ENCODE data around the gene FLNC. TPM values are rescaled to one million over a fixed set of nuclear protein-coding genes. Genes with fewer than 3 reads are reported as not detected.

The FLNC gene
- total RNA-seq, 1 donor from 2014 or later = 131 TPM

- DNase-seq (ENCODE audit: extremely low read depth, low read depth, low spot score) = no peak
These were observed 76.0 kb downstream of the FLNC start for GRCh38 chr7:128906001-128906765.

GRCh38 chr7:128906766-128907559 is 76.8 kb downstream of the FLNC start:
- DNase-seq (ENCODE audit: extremely low read depth, low read depth, low spot score) = no peak

Other genes starting within 250 kb of the FLNC start
- gene GARIN1A, start 158.1 kb upstream of the FLNC start, total RNA-seq = 0.05 and 0.64 TPM in 2 replicates
- gene CALU, start 91.0 kb upstream of the FLNC start, total RNA-seq = 339 and 416 TPM in 2 replicates
- not detected in 2 replicates for gene OPN1SW, start 54.6 kb upstream of the FLNC start, total RNA-seq
- gene CCDC136, start 38.4 kb upstream of the FLNC start, total RNA-seq = 0.19 and 2.3 TPM in 2 replicates
- gene ATP6V1F, start 32.5 kb downstream of the FLNC start, total RNA-seq = 156 and 188 TPM in 2 replicates
- 0.06 TPM in 1 of 2 replicates, not detected in the other for gene KCP, start 80.3 kb downstream of the FLNC start, total RNA-seq
- gene IRF5, start 107.5 kb downstream of the FLNC start, total RNA-seq = 0.73 TPM in 1 of 2 replicates, not detected in the other
- gene TNPO3, start 224.7 kb downstream of the FLNC start, total RNA-seq = 45.3 and 48.1 TPM in 2 replicates